IMR-90 (cell line): ENCODE measurements around the gene AKT1S1. TPM values are rescaled to one million over a fixed set of nuclear protein-coding genes. Genes with fewer than 3 reads are reported as not detected.

Source experiments
- ATAC-seq: fragments of 200-7000 bp; cut with Tn5 transposase; 2 replicates; pipeline ENCODE4 v1.9.1; 2020; ENCODE audit warnings: low read depth, mild to moderate bottlenecking, moderate library complexity
- BruUV-seq: library from RNA; stranded (reverse); fragments of 400-500 nt; replicated peaks from 2 replicates; lab custom pipeline; 2021; lab: Mats Ljungman, UMichigan
- CTCF ChIA-PET: fragments of 300-600 bp; formaldehyde crosslinking; extraction: SDS; loops from one replicate; lab custom pipeline; 2021; ENCODE audit warnings: antibody characterized with exemption; lab: Yijun Ruan, JAX
- POLR2A ChIA-PET: fragments of 300-600 bp; sonication (Branson Sonifier 250); formaldehyde crosslinking; loops from one replicate; lab custom pipeline; 2022; ENCODE audit warnings: antibody characterized with exemption; ENCODE audit not compliant: unreplicated experiment; lab: Charles Lee
- DNase-seq: peaks from one replicate; pipeline ENCODE4 v3.0.0; 2013
- H2AFZ ChIP-seq: replicated peaks from 2 replicates; pipeline ENCODE3; 2013; ENCODE audit warnings: low read length, mild to moderate bottlenecking; ENCODE audit not compliant: poor library complexity
- H2AK5ac ChIP-seq: 2 replicates; pipeline ENCODE4 v1.6.1; 2013; ENCODE audit warnings: low read depth, low read length, inconsistent platforms
- H2AK9ac ChIP-seq: replicated peaks from 2 replicates; pipeline ENCODE3; 2013; ENCODE audit warnings: mild to moderate bottlenecking, low read depth, low read length, moderate library complexity; ENCODE audit not compliant: poor library complexity
- H2BK120ac ChIP-seq: 2 replicates; pipeline ENCODE4 v1.6.1; 2013; ENCODE audit warnings: low read depth, low read length, inconsistent platforms
- H2BK15ac ChIP-seq: 3 replicates; pipeline ENCODE4 v1.6.1; 2013; ENCODE audit warnings: low read depth, low read length, inconsistent platforms
- H2BK20ac ChIP-seq: 2 replicates; pipeline ENCODE4 v1.6.1; 2013; ENCODE audit warnings: low read depth, mild to moderate bottlenecking, inconsistent platforms, low read length, moderate library complexity
- H2BK5ac ChIP-seq: 2 replicates; pipeline ENCODE4 v1.6.1; 2013; ENCODE audit warnings: mild to moderate bottlenecking, low read depth, low read length, inconsistent platforms; ENCODE audit not compliant: poor library complexity, severe bottlenecking
- H3K14ac ChIP-seq: replicated peaks from 2 replicates; pipeline ENCODE4 v1.6.1; 2013; ENCODE audit warnings: low read depth, low read length, inconsistent platforms
- H3K18ac ChIP-seq: 2 replicates; pipeline ENCODE4 v1.6.1; 2013; ENCODE audit warnings: low read depth, low read length, control low read depth
- H3K23ac ChIP-seq: 2 replicates; pipeline ENCODE4 v1.6.1; 2013; ENCODE audit warnings: low read depth, low read length, inconsistent platforms
- H3K27ac ChIP-seq: 2 replicates; pipeline ENCODE4 v1.5.1; 2013; ENCODE audit warnings: mild to moderate bottlenecking, control low read depth, low read length; ENCODE audit not compliant: insufficient read depth
- H3K27me3 ChIP-seq: 2 replicates; pipeline ENCODE4 v1.6.1; 2013; ENCODE audit warnings: low read length; ENCODE audit not compliant: control insufficient read depth, insufficient read depth
- H3K36me3 ChIP-seq: 2 replicates; pipeline ENCODE4 v1.6.1; 2013; ENCODE audit warnings: low read length, mixed read lengths; ENCODE audit not compliant: control insufficient read depth, insufficient read depth
- H3K4ac ChIP-seq: 2 replicates; pipeline ENCODE4 v1.6.1; 2013; ENCODE audit warnings: low read depth, low read length, inconsistent platforms
- H3K4me1 ChIP-seq: 2 replicates; pipeline ENCODE4 v1.6.1; 2013; ENCODE audit warnings: low read length, mixed read lengths; ENCODE audit not compliant: control insufficient read depth, insufficient read depth
- H3K4me2 ChIP-seq: 2 replicates; pipeline ENCODE4 v1.6.1; 2013; ENCODE audit warnings: low read depth, mild to moderate bottlenecking, control low read depth, low read length, moderate library complexity
- H3K4me3 ChIP-seq: 2 replicates; pipeline ENCODE4 v1.5.1; 2013; ENCODE audit warnings: low read depth, mild to moderate bottlenecking, control low read depth, low read length, moderate library complexity; ENCODE audit not compliant: insufficient read depth
- H3K56ac ChIP-seq: 2 replicates; pipeline ENCODE4 v1.6.1; 2013; ENCODE audit warnings: low read length, inconsistent platforms; ENCODE audit not compliant: insufficient read depth; ENCODE audit errors: extremely low read depth
- H3K79me1 ChIP-seq, 2 experiments: 2 replicates each; pipeline ENCODE4 v1.6.1; 2013; ENCODE audit warnings: low read length in 2 of 2, inconsistent platforms in 1 of 2, low read depth in 1 of 2
- H3K9ac ChIP-seq: 2 replicates; pipeline ENCODE4 v1.6.1; 2013; ENCODE audit warnings: low read depth, low read length, control low read depth
- H3K9me1 ChIP-seq: 2 replicates; pipeline ENCODE4 v1.6.1; 2013; ENCODE audit warnings: low read length, inconsistent platforms; ENCODE audit not compliant: insufficient read depth
- H3K9me3 ChIP-seq: 2 replicates; pipeline ENCODE4 v1.6.1; 2013; ENCODE audit warnings: low read length; ENCODE audit not compliant: control insufficient read depth, insufficient read depth
- H4K20me1 ChIP-seq: 2 replicates; pipeline ENCODE4 v1.6.1; 2013; ENCODE audit warnings: low read length, inconsistent platforms; ENCODE audit not compliant: insufficient read depth
- H4K5ac ChIP-seq: 2 replicates; pipeline ENCODE4 v1.6.1; 2013; ENCODE audit warnings: mild to moderate bottlenecking, low read depth, low read length, control low read depth
- H4K8ac ChIP-seq, 2 experiments: 2 replicates each; pipeline ENCODE4 v1.6.1; 2013; ENCODE audit warnings: low read depth in 2 of 2, low read length in 2 of 2, control low read depth in 1 of 2, inconsistent platforms in 1 of 2
- H4K91ac ChIP-seq: 2 replicates; pipeline ENCODE4 v1.6.1; 2013; ENCODE audit warnings: low read depth, low read length, inconsistent platforms; ENCODE audit not compliant: insufficient read depth
- BHLHE40 ChIP-seq: fragments of 150-350 bp; IDR thresholded peaks from 2 replicates; pipeline ENCODE4 v1.6.1; 2016; ENCODE audit warnings: mild to moderate bottlenecking, low read depth, low read length
- ELK1 ChIP-seq: fragments of 150-350 bp; IDR thresholded peaks from 2 replicates; pipeline ENCODE4 v1.6.1; 2016; ENCODE audit warnings: low read depth, mild to moderate bottlenecking, low read length, moderate library complexity, borderline replicate concordance
- MAZ ChIP-seq: IDR thresholded peaks from 2 replicates; pipeline ENCODE4 v1.6.1; 2012; ENCODE audit warnings: low read depth, mild to moderate bottlenecking, low read length, improper control_type of control experiment, moderate library complexity, borderline replicate concordance
- POLR2A ChIP-seq: IDR thresholded peaks from 2 replicates; pipeline ENCODE4 v1.6.1; 2012; ENCODE audit warnings: mild to moderate bottlenecking, low read depth, low read length
- RAD21 ChIP-seq: IDR thresholded peaks from 2 replicates; pipeline ENCODE4 v1.6.1; 2012; ENCODE audit warnings: low read length, improper control_type of control experiment
- RFX5 ChIP-seq: IDR thresholded peaks from 2 replicates; pipeline ENCODE4 v1.8.0; 2012; ENCODE audit warnings: low read depth, mild to moderate bottlenecking, low read length, moderate library complexity
- SMC3 ChIP-seq: fragments of 150-350 bp; IDR thresholded peaks from 2 replicates; pipeline ENCODE4 v1.6.1; 2016; ENCODE audit warnings: low read depth, mild to moderate bottlenecking, antibody characterized with exemption, low read length, moderate library complexity
- USF2 ChIP-seq: fragments of 150-350 bp; IDR thresholded peaks from 2 replicates; pipeline ENCODE4 v1.6.1; 2017; ENCODE audit warnings: mild to moderate bottlenecking, antibody characterized with exemption, low read length, low read depth
- WGBS, 2 experiments: methylation state at CpG; one replicate each; pipeline versions ENCODE4 v1.1.5 to v1.1.7; 2013; ENCODE audit warnings: missing lambda C conversion rate in 2 of 2; ENCODE audit not compliant: insufficient read length in 1 of 2; ENCODE audit errors: extremely low coverage in 2 of 2; 5-methylcytosine and 5-hydroxymethylcytosine counted together
- dilution Hi-C: fragments of 300-500 bp; cut with HindIII; formaldehyde crosslinking; loops from one replicate; pipeline ENCODE4 v1.14.3; 2018; ENCODE audit warnings: low sequenced_read_pairs; ENCODE audit not compliant: unreplicated experiment
- in situ Hi-C: fragments of 300-500 bp; cut with MboI; formaldehyde crosslinking; loops from 3 replicates; pipeline ENCODE4 v1.14.3; 2019; ENCODE audit warnings: low sequenced_read_pairs, inconsistent platforms, mixed read lengths
- intact Hi-C: fragments of 100-400 bp; cut with micrococcal nuclease; formaldehyde crosslinking; loops from 2 replicates; pipeline ENCODE4 v1.10.0; 2022
- polyA plus RNA-seq, 3 experiments: library from polyadenylated mRNA; depleted of rRNA; stranded (reverse); fragments of >200 nt; gene quantifications; 2 replicates each; pipeline ENCODE4 v1.2.3, GENCODE V29; 2012; ENCODE audit warnings: low replicate concordance in 1 of 3
- total RNA-seq: library from RNA; depleted of rRNA; stranded (reverse); fragments of >200 nt; gene quantifications from 2 replicates; pipeline ENCODE4 v1.2.3, GENCODE V29; 2012

Gene AKT1S1
- total and polyA plus RNA-seq, 2 of the 4 experiments (the other 2 are of a cell fraction), result 3.6 to 54.4 TPM

DNA sequence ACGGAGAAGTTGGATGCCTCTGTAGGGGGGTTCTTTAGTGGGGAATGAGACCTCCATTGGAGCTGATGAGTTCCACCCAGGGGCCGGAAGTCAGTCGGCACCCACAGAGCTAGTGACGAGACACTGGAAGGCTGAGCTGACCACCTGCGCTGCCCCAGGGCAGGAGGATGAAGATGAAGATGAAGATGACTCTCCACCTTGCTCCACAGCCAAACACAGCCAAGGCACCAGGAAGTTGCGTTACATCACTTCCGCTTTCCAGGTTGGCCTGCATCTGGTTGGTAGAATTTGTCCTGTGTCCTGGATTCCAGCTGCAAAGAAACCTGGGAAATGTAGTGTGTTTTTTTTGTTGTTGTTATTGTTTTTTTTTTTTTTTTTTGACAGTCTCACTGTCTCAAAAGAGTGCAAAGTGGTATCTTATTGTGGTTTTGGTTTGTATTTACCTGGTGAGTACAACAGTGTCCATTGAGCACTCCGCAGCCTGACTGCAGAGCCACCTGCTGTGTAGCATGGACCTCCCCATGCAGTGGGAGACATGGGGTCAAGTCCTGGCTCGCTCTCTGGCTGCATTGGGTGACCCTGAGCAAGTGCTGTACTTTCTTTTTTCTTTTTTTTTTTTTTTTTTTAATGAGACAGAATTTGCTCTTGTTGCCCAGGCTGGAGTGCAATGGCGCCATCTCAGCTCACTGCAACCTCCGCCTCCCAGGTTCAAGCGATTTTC lies 2.2 kb upstream of the AKT1S1 start:
- Histone ChIP-seq H2AFZ (no peak overlapping the region), H4K20me1 (no peaks in the 10 kb centered on the region; the same call in 1 of the 2 replicates), H3K4me3 (no peak overlapping the region), H3K27ac (no peak overlapping the region), H3K79me1 (peaks cover 22 to 48% of the 10 kb centered on the region in 2 experiments), H3K4me2 (no peak overlapping the region), H3K27me3 (no peaks in the 10 kb centered on the region), H3K18ac (no peak overlapping the region), H2BK5ac (no peak overlapping the region), H3K9ac (no peak overlapping the region), H3K4me1 (peaks cover 7% of the 10 kb centered on the region), H3K9me3 (peaks cover 6% of the 10 kb centered on the region; the same call in 1 of the 2 replicates), H3K14ac (no peak overlapping the region), H2BK20ac (no peak overlapping the region), H3K4ac (no peak overlapping the region), H3K23ac (no peak overlapping the region), H2AK5ac (no peak overlapping the region), H4K8ac (no peak overlapping the region), H2BK120ac (no peak overlapping the region), H4K91ac (no peak overlapping the region), H4K5ac (no peak overlapping the region), H3K9me1 (peaks cover 10% of the 10 kb centered on the region), H3K36me3 (peaks cover 47% of the 10 kb centered on the region), H3K56ac (no peak overlapping the region), H2AK9ac (no peak overlapping the region), H2BK15ac (no peak overlapping the region)
- dilution Hi-C loops (no loop called here), intact Hi-C loops (loop anchor here (5.0 kb wide), 1 partner anchor 148 kb away; the partner anchor contains the start of genes VRK3 and ZNF473), in situ Hi-C loops (no loop called here)
- WGBS, 2 experiments, result 93% methylated on average over 7 of the region's 12 CpGs; no CpG with 5 or more reads in 1 of the 2 experiments
- no peak for DNase-seq
- ChIA-PET POLR2A (no interaction called here), CTCF (no interaction called here)
- BruUV-seq, result TSS peak; percentile 56
- TF ChIP-seq SMC3, result no peak
- no peak for TF ChIP-seq USF2
- TF ChIP-seq RAD21, result no peak
- TF ChIP-seq ELK1, result no peak
- TF ChIP-seq BHLHE40, result no peak
- TF ChIP-seq RFX5, result no peak
- TF ChIP-seq POLR2A, result no peak
- TF ChIP-seq MAZ, result no peak
- ATAC-seq, result no peak
